Muscle layer of duodenum (tissue), 2 donors: ENCODE data around the gene MRPL55.
A peak's percentile ranks its signal among the peaks of the same experiment; 100 is the strongest.

Experiments used
- H3K27ac ChIP-seq: one replicate; pipeline ENCODE4 v1.7.0; 2013; ENCODE audit warnings: mild to moderate bottlenecking, low read length
- H3K27me3 ChIP-seq: one replicate; pipeline ENCODE4 v1.7.0; 2013; ENCODE audit warnings: low read depth, mild to moderate bottlenecking, control low read depth, low read length
- H3K36me3 ChIP-seq, 2 donors: one replicate each; pipeline ENCODE4 v1.7.0; 2013; ENCODE audit warnings: low read length in 2 of 2, control low read depth in 1 of 2, mild to moderate bottlenecking in 1 of 2; ENCODE audit not compliant: insufficient read depth in 2 of 2, control insufficient read depth in 1 of 2
- H3K4me1 ChIP-seq, 2 donors: one replicate each; pipeline ENCODE4 v1.7.0; 2013; ENCODE audit warnings: low read length in 2 of 2, mild to moderate bottlenecking in 2 of 2, control low read depth in 1 of 2, moderate library complexity in 1 of 2; ENCODE audit not compliant: insufficient read depth in 2 of 2, control insufficient read depth in 1 of 2
- H3K4me3 ChIP-seq, 2 donors: one replicate each; pipeline ENCODE4 v1.7.0; 2013; ENCODE audit warnings: low read length in 2 of 2, low read depth in 1 of 2, mild to moderate bottlenecking in 1 of 2
- H3K9me3 ChIP-seq, 2 donors: one replicate each; pipeline ENCODE4 v1.7.0; 2013; ENCODE audit warnings: low read length in 2 of 2, control low read depth in 1 of 2, mild to moderate bottlenecking in 1 of 2; ENCODE audit not compliant: control insufficient read depth in 1 of 2
- donor health status: healthy.

The MRPL55 gene

DNA sequence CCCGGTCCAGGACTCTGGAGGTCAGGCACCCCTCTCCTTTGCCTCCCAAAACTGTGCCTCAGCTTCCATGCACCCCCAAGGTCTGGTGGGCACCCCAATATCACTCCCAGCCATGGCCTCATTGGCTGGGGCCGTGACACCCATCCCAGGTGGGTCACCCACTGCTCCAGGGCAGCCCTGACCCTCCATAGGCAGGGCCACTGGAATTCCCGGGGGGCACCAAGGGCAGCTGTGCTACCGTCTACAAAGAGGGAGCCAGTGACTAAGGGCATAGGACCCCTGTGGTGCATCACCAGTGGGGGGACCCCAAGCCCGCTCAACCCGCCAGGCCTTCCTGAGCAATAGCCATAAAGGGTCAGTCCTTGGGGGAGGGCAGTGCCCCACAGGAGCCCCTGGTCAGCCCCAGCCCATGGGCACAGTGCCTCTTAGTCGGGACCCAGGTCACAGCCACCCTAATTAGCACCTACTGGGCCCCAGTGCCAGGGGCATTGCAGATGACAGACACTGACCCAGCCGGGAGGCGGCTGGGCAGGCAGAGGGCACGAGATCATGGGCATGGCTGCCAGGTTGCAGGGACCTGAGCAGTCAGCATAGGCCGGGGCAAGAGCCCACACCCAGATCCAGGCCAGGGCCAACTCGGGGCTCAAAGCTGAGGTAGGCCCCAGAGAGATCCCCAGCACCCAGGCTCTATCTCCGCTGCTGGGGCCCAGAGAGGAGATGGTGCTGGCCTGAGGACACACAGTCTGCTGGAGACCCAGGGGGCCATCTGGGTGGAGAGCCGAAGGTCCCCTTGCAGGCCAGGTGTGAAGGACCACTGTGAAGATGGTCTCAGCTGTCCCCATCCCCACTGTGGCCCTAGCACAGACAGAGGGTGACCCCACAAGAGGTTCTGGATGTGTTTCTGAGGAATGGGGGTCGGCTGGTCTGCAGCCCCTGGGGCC lies 45.6 kb downstream of the MRPL55 start:
- H3K4me3 ChIP-seq: no peak overlapping the region
- H3K9me3 ChIP-seq: no peaks in the 10 kb centered on the region
- H3K4me1 ChIP-seq: peaks cover 4 to 22% of the 10 kb centered on the region in 2 donors
- H3K27me3 ChIP-seq: peaks cover 59% of the 10 kb centered on the region
- no peaks in the 10 kb centered on the region for H3K36me3 ChIP-seq
- no peak overlapping the region for H3K27ac ChIP-seq

DNA sequence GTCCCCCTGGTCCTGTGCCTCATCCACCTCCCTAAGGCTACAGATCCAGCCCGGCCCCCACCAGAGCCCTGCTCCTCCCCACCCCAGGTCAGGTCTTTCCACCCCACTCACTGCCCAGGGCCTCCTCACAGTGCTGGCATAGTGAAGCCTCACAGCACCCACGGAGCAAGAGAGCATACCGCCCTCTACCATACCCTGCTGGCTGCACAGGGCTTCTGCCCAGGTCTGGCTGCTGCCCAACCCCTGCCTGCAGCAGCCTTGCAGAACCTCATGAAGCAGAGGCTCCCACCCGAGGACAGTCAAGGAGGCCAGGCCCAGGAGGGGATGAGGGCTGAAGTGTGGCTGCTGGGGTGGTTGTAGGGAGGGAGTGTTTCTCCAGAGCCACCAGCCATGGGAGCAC lies 46.3 kb downstream of the MRPL55 start:
- H3K27me3 ChIP-seq: peaks cover 62% of the 10 kb centered on the region
- H3K36me3 ChIP-seq: no peaks in the 10 kb centered on the region
- peaks cover 4 to 22% of the 10 kb centered on the region in 2 donors for H3K4me1 ChIP-seq

GRCh38 chr1:228062085-228062791 lies 46.9 kb downstream of the MRPL55 start:
- no peaks in the 10 kb centered on the region for H3K36me3 ChIP-seq
- peaks cover 4 to 22% of the 10 kb centered on the region in 2 donors for H3K4me1 ChIP-seq
- H3K9me3 ChIP-seq: no peaks in the 10 kb centered on the region
- no peak overlapping the region for H3K27ac ChIP-seq
- H3K4me3 ChIP-seq: no peak overlapping the region
- peaks cover 59% of the 10 kb centered on the region for H3K27me3 ChIP-seq

More for the DNA sequence above, 46.3 kb downstream of the MRPL55 start:
- Histone ChIP-seq H3K9me3 (no peaks in the 10 kb centered on the region), H3K27ac (no peak overlapping the region), H3K4me3 (no peak overlapping the region)

DNA sequence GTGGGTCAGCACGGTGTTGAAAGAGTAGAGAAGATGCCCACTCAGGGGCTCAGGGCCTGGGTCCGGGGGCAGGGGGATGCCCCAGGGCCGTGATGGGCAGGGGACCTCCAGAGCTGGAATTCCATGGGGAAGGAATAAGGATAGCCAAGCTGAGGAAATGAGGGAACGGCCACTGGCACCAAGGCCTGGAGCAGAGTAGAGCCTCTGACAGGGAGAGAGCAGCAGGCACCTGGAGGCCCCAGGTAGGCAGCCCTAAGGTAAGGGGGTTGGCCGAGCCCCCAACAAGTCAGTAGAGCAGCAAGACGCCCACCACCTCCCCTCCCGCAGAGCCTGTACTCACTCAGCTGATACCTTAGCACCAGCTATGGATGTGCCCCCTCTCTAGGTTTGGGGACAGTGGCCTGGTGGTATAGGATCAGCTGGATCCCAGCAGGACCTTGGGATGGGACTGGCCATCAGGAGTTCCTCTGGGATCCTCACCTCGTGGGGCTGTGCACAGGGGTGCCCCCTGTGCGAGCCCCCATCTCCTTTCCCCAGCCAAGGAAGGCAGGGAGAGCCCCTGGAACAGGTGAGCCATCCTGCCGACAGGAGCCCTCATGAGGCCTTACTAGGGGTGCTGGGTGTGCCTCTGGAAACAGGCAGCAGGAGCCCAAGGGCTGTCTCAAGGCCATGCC lies 47.6 kb downstream of the MRPL55 start:
- Histone ChIP-seq H3K36me3 (no peaks in the 10 kb centered on the region), H3K4me1 (peaks cover 4 to 22% of the 10 kb centered on the region in 2 donors), H3K9me3 (no peaks in the 10 kb centered on the region), H3K27ac (no peak overlapping the region), H3K4me3 (no peak overlapping the region), H3K27me3 (peaks cover 57% of the 10 kb centered on the region)

DNA sequence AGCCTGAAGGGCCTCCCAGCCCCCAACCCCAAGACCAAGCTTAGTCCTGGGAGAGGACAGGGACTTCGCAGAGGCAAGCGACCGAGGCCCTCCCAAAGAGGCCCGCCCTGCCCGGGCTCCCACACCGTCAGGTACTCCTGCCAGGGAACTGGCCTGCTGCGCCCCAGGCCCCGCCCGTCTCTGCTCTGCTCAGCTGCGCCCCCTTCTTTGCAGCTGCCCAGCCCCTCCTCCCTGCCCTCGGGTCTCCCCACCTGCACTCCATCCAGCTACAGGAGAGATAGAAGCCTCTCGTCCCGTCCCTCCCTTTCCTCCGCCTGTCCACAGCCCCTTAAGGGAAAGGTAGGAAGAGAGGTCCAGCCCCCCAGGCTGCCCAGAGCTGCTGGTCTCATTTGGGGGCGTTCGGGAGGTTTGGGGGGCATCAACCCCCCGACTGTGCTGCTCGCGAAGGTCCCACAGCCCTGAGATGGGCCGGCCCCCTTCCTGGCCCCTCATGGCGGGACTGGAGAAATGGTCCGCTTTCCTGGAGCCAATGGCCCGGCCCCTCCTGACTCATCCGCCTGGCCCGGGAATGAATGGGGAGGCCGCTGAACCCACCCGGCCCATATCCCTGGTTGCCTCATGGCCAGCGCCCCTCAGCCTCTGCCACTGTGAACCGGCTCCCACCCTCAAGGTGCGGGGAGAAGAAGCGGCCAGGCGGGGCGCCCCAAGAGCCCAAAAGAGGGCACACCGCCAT lies 48.5 kb downstream of the MRPL55 start:
- peaks cover 54% of the 10 kb centered on the region for H3K27me3 ChIP-seq
- peaks cover 4 to 22% of the 10 kb centered on the region in 2 donors for H3K4me1 ChIP-seq
- H3K9me3 ChIP-seq: no peaks in the 10 kb centered on the region
- peak overlapping the region in 1 of 2 donors; percentile 44 for H3K4me3 ChIP-seq
- no peak overlapping the region for H3K27ac ChIP-seq
- no peaks in the 10 kb centered on the region for H3K36me3 ChIP-seq

DNA sequence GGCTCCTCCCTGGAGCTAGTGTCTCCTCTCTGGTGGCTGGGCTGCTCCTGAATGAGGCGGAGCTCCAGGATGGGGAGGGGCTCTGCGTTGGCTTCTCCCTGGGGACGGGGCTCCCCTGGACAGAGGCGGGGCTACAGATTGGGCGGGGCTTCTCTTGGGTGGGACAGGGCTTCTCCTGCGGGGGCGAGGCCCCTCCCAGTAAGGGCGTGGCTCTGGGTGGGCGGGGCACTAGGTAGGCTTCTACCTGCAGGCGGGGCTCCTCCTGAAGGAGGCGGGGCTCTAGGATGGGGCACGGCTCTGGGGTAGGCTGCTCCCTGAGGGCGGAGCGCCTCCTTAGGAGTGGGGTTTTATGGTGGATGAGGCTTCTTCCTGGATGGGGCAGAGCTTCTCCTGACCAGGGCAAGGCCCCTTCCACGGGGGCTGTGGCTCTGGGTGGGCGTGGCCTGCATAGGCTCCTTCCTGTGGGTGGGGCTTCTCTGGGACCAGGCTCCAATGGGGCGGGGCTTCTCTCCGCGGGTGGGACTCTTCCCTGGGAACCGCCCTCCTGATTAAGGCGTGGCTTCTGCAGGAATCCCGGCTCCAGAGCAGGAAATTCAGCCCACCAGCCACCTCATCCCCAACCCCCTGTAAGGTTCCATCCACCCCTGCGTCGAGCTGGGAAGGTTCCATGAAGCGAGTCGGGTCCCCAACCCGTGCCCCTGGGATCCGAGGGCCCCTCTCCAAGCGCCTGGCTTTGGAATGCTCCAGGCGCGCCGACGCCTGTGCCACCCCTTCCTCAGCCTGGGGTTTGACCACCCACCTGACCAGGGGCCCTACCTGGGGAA lies 49.3 kb downstream of the MRPL55 start:
- peak overlapping the region; percentile 30 to 44 for H3K4me3 ChIP-seq
- peaks cover 4 to 22% of the 10 kb centered on the region in 2 donors for H3K4me1 ChIP-seq
- no peaks in the 10 kb centered on the region for H3K36me3 ChIP-seq
- no peaks in the 10 kb centered on the region for H3K9me3 ChIP-seq
- H3K27me3 ChIP-seq: peaks cover 47% of the 10 kb centered on the region
- no peak overlapping the region for H3K27ac ChIP-seq

GRCh38 chr1:228058949-228059633 lies 50.0 kb downstream of the MRPL55 start:
- Histone ChIP-seq H3K4me1 (peaks cover 4 to 22% of the 10 kb centered on the region in 2 donors), H3K4me3 (peak overlapping the region in 1 of 2 donors; percentile 44), H3K36me3 (no peaks in the 10 kb centered on the region), H3K27ac (no peak overlapping the region), H3K27me3 (peaks cover 47% of the 10 kb centered on the region), H3K9me3 (no peaks in the 10 kb centered on the region)

DNA sequence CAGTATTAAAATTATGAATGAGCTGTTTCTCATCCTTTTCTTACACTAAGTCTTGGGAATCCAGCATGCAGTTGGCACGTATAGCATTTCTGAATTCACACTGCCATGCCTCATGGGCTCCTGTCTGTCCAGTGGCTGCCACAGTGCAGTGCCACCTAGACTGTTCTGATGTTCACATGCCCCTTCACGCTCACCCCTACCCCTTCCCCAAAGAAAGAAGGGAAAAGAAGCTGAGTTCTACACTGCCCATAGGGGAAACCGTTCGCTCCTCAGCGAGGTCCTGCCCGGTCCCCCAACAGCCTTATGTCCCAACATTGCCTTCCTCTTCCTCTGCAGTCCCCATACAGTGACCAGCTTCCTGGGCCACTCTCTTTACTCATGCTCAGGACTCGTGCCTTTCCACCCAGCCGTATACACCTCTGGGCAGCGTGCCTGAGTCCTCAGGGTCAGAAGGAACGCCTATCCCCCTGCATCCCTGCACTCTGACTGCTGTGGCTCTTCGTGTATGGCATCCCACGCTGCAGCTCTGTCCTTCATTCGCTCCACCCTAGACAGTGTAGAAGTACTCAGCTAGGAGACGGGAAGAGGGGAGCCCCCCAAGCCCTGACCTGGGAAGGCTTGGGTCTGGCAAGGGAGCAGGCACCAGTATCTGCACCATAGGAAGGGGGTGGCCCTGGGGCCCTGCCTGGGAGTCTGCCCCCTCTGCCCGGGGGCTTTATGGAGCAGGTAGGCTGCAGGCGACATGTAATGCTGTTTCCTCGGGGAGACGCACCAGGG lies 50.7 kb downstream of the MRPL55 start:
- Histone ChIP-seq H3K36me3 (no peaks in the 10 kb centered on the region), H3K27ac (no peak overlapping the region), H3K4me1 (peaks cover 4 to 22% of the 10 kb centered on the region in 2 donors), H3K4me3 (no peak overlapping the region), H3K27me3 (peaks cover 41% of the 10 kb centered on the region), H3K9me3 (no peaks in the 10 kb centered on the region)
